Endothelial cell of umbilical vein (primary cell): ENCODE measurements around the gene SMCHD1. TPM values are rescaled to one million over a fixed set of nuclear protein-coding genes. Genes with fewer than 3 reads are reported as not detected.

Experiments
- BruUV-seq: library from RNA; stranded (reverse); fragments of 400-500 nt; replicated peaks from 2 replicates; lab custom pipeline; 2021; lab: Mats Ljungman, UMichigan
- CTCF ChIA-PET: fragments of 300-600, 350-600 bp; sonication (Branson Sonifier 250); formaldehyde crosslinking; loops from one replicate; lab custom pipeline; 2021; ENCODE audit warnings: antibody characterized with exemption, inconsistent platforms; lab: Charles Lee
- POLR2A ChIA-PET: fragments of 300-600, 350-600 bp; sonication (Branson Sonifier 250); formaldehyde crosslinking; loops from one replicate; lab custom pipeline; 2021; ENCODE audit warnings: antibody characterized with exemption, inconsistent platforms; lab: Charles Lee
- DNase-seq: peaks from one replicate; pipeline ENCODE4 v3.0.0-alpha.2; 2011; ENCODE audit warnings: low read depth, low spot score
- FAIRE-seq: peaks from 2 replicates; lab custom pipeline; 2011; peaks lifted over from hg19 to GRCh38; lab: Jason Lieb, UNC
- H2AFZ ChIP-seq: 2 replicates; pipeline ENCODE4 v1.6.0; 2012; ENCODE audit warnings: low read depth, low read length, control low read depth, inconsistent platforms
- H3K27ac ChIP-seq: 2 replicates; pipeline ENCODE4 v1.5.1; 2011; ENCODE audit warnings: low read depth, mild to moderate bottlenecking, control low read depth, low read length, moderate library complexity; ENCODE audit not compliant: insufficient read depth
- H3K27me3 ChIP-seq, 2 experiments: 2 replicates each; pipeline versions ENCODE4 v1.6.0 to v1.6.1; 2011; ENCODE audit warnings: low read length in 2 of 2, mixed read lengths in 1 of 2; ENCODE audit not compliant: control insufficient read depth in 2 of 2, insufficient read depth in 2 of 2
- H3K36me3 ChIP-seq, 2 experiments: 2 replicates in 1 of 2; 3 replicates in 1 of 2; pipeline ENCODE4 v1.5.1; 2011; ENCODE audit warnings: low read length in 2 of 2, mild to moderate bottlenecking in 1 of 2, moderate library complexity in 1 of 2; ENCODE audit not compliant: control insufficient read depth in 2 of 2, insufficient read depth in 2 of 2; ENCODE audit errors: extremely low read depth in 1 of 2
- H3K4me1 ChIP-seq: 3 replicates; pipeline ENCODE4 v1.5.1; 2011; ENCODE audit warnings: mild to moderate bottlenecking, low read length; ENCODE audit not compliant: control insufficient read depth, insufficient read depth; ENCODE audit errors: extremely low read depth
- H3K4me2 ChIP-seq: 2 replicates; pipeline ENCODE4 v1.6.1; 2011; ENCODE audit warnings: low read length, control low read depth, mixed read lengths; ENCODE audit not compliant: insufficient read depth
- H3K4me3 ChIP-seq, 3 experiments: fragments of 200-600 bp in 1 of 3; sonication (generic), shearing (Covaris generic) in 1 of 3; replicated peaks in 1 of 3; 2 replicates each; pipeline ENCODE4 v1.5.1; 2011 to 2016; ENCODE audit warnings: control low read depth in 3 of 3, low read length in 3 of 3, mild to moderate bottlenecking in 2 of 3, inconsistent platforms in 1 of 3, low read depth in 1 of 3, moderate library complexity in 1 of 3; ENCODE audit not compliant: insufficient read depth in 1 of 3
- H3K79me2 ChIP-seq: 2 replicates; pipeline ENCODE4 v1.6.0; 2012; ENCODE audit warnings: low read length, inconsistent platforms; ENCODE audit not compliant: control insufficient read depth, insufficient read depth
- H3K9ac ChIP-seq: replicated peaks from 2 replicates; pipeline ENCODE3; 2011; ENCODE audit warnings: low read length, control low read depth; ENCODE audit not compliant: insufficient read depth; ENCODE audit errors: extremely low read depth
- H3K9me1 ChIP-seq: replicated peaks from 3 replicates; pipeline ENCODE4 v1.6.0; 2011; ENCODE audit warnings: mild to moderate bottlenecking, low read length; ENCODE audit not compliant: control insufficient read depth, insufficient read depth; ENCODE audit errors: extremely low read depth
- H3K9me3 ChIP-seq: replicated peaks from 2 replicates; pipeline ENCODE4 v1.5.1; 2012; ENCODE audit warnings: low read length, inconsistent platforms; ENCODE audit not compliant: control insufficient read depth, insufficient read depth
- H4K20me1 ChIP-seq: replicated peaks from 2 replicates; pipeline ENCODE3; 2011; ENCODE audit warnings: mild to moderate bottlenecking, low read length; ENCODE audit not compliant: control insufficient read depth, insufficient read depth; ENCODE audit errors: extremely low read depth
- CTCF ChIP-seq, 2 donors: IDR thresholded peaks; 1 replicate in 1 of 2; 2 replicates in 1 of 2; pipeline ENCODE4 v1.5.1; 2011; ENCODE audit warnings: low read length in 2 of 2, mild to moderate bottlenecking in 2 of 2, moderate library complexity in 2 of 2, control low read depth in 1 of 2, inconsistent platforms in 1 of 2, low read depth in 1 of 2; ENCODE audit not compliant: insufficient read depth in 1 of 2; ENCODE audit errors: extremely low read depth in 1 of 2
- EZH2 ChIP-seq: IDR thresholded peaks from 2 replicates; pipeline ENCODE4 v1.6.1; 2012; ENCODE audit warnings: borderline replicate concordance, low read depth, mild to moderate bottlenecking, moderate library complexity, low read length, inconsistent platforms; ENCODE audit not compliant: severe bottlenecking
- FOS ChIP-seq: IDR thresholded peaks from 2 replicates; pipeline ENCODE4 v1.6.1; 2011; ENCODE audit warnings: mild to moderate bottlenecking, low read length, moderate library complexity, borderline replicate concordance; ENCODE audit not compliant: insufficient read depth
- GATA2 ChIP-seq: IDR thresholded peaks from 2 replicates; pipeline ENCODE4 v1.7.0; 2011; ENCODE audit warnings: low read depth, mild to moderate bottlenecking, moderate library complexity, mixed read lengths, low read length; ENCODE audit not compliant: insufficient read length, insufficient read depth
- JUN ChIP-seq: IDR thresholded peaks from 2 replicates; pipeline ENCODE4 v1.6.1; 2011; ENCODE audit warnings: borderline replicate concordance, low read depth; ENCODE audit not compliant: insufficient read length, insufficient read depth
- MAX ChIP-seq: IDR thresholded peaks from 2 replicates; pipeline ENCODE4 v1.6.1; 2011; ENCODE audit not compliant: insufficient read depth, insufficient read length
- MYC ChIP-seq: IDR thresholded peaks from one replicate; pipeline ENCODE4 v1.6.1; 2011; ENCODE audit warnings: mild to moderate bottlenecking, low read depth, low read length
- POLR2A ChIP-seq: IDR thresholded peaks from 2 replicates; pipeline ENCODE4 v1.6.1; 2012; ENCODE audit warnings: low read depth, mild to moderate bottlenecking, control low read depth, low read length
- POLR2AphosphoS5 ChIP-seq: IDR thresholded peaks from 2 replicates; pipeline ENCODE4 v1.6.1; 2012; ENCODE audit warnings: low read depth, mild to moderate bottlenecking, control low read depth, low read length, moderate library complexity; ENCODE audit not compliant: insufficient read depth
- dilution Hi-C: fragments of 300-500 bp; cut with MboI; formaldehyde crosslinking; loops from one replicate; pipeline ENCODE4 v1.15.0; 2019; ENCODE audit warnings: low sequenced_read_pairs; ENCODE audit not compliant: extremely low pct_ligation_motif_present
- intact Hi-C: fragments of 100-400 bp; cut with micrococcal nuclease; formaldehyde crosslinking; loops from one replicate; pipeline ENCODE4 v1.10.0; 2022
- polyA plus RNA-seq, 4 experiments: library from polyadenylated mRNA; depleted of rRNA in 3 of 4; stranded (reverse) in 3 of 4; unstranded in 1 of 4; fragments of >200 nt; gene quantifications; 2 replicates each; pipeline versions ENCODE4 v1.2.1 to v1.2.3, GENCODE V29; 2011 to 2012; ENCODE audit warnings: missing spikeins in 1 of 4
- total RNA-seq: library from RNA; stranded (reverse); gene quantifications from 2 replicates; pipeline ENCODE4 v1.2.3, GENCODE V29; 2021

The SMCHD1 gene
- total and polyA plus RNA-seq, 2 donors (not counting 3 experiments of a cell fraction or from before 2014, with no cell fraction given), result 7.4 to 39.9 TPM

GRCh38 chr18:2680216-2680792 lies 24.8 kb downstream of the SMCHD1 start:
- Histone ChIP-seq H3K27ac (no peak overlapping the region), H3K9me3 (no peaks in the 10 kb centered on the region), H3K4me3 (no peak overlapping the region), H3K9ac (no peak overlapping the region), H3K4me2 (no peak overlapping the region), H3K27me3 (no peaks in the 10 kb centered on the region), H3K36me3 (peaks cover 0 to 2% of the 10 kb centered on the region in 2 experiments), H2AFZ (no peak overlapping the region), H3K4me1 (no peaks in the 10 kb centered on the region), H3K9me1 (no peaks in the 10 kb centered on the region), H3K79me2 (peaks cover 44% of the 10 kb centered on the region), H4K20me1 (no peaks in the 10 kb centered on the region)
- FAIRE-seq (no peak), DNase-seq (no peak)
- BruUV-seq, result no TSS peak
- POLR2A ChIA-PET, result no interaction called here
- CTCF ChIA-PET, result interaction anchor here (1.3 kb wide), 2 partner anchors 22 to 25 kb away, joined by 3 read pairs; partner anchors contain the start of gene SMCHD1
- TF ChIP-seq POLR2AphosphoS5 (no peak), CTCF (IDR thresholded peaks at IDR 0.05; ENCODE audit: extremely low read depth in 1 of 2, insufficient read depth in 1 of 2, low read depth in 1 of 2, low read length in 2 of 2) (no peak), EZH2 (no peak), FOS (no peak), POLR2A (no peak), GATA2 (no peak), JUN (no peak), MYC (no peak), MAX (no peak)
- dilution Hi-C loops, result no loop called here
- intact Hi-C loops, result no loop called here
